HEK293 (cell line): ENCODE data around the gene SLC6A11.

Source experiments
- YY1 ChIP-seq: fragments of 450-650 bp; formaldehyde crosslinking; IDR thresholded peaks from 2 replicates; pipeline ENCODE4 v1.5.1; 2018; ENCODE audit warnings: missing biosample characterization, missing genetic modification characterization
- ZNF112 ChIP-seq: fragments of 450-650 bp; formaldehyde crosslinking; IDR thresholded peaks from 2 replicates; pipeline ENCODE4 v1.5.0; 2017; ENCODE audit warnings: missing biosample characterization, missing genetic modification characterization
- ZNF114 ChIP-seq: fragments of 450-650 bp; formaldehyde crosslinking; IDR thresholded peaks from 2 replicates; pipeline ENCODE4 v1.5.0; 2017; ENCODE audit warnings: missing biosample characterization, missing genetic modification characterization
- ZNF426 ChIP-seq: fragments of 450-650 bp; formaldehyde crosslinking; IDR thresholded peaks from 2 replicates; pipeline ENCODE4 v1.5.1; 2017; ENCODE audit warnings: missing biosample characterization, missing genetic modification characterization, mild to moderate bottlenecking, inconsistent platforms, moderate library complexity
- ZNF626 ChIP-seq: fragments of 450-650 bp; sonication (Bioruptor Pico); formaldehyde crosslinking; IDR thresholded peaks from 2 replicates; pipeline ENCODE4 v1.5.1; 2018; ENCODE audit warnings: missing biosample characterization, missing genetic modification characterization, inconsistent platforms
- TF ChIP-seq, protein P1 (sequence below): fragments of 450-650 bp; formaldehyde crosslinking; IDR thresholded peaks from 2 replicates; pipeline ENCODE4 v1.5.1; 2016; ENCODE audit warnings: missing biosample characterization, missing genetic modification characterization
- TF ChIP-seq, protein P2 (sequence below): fragments of 450-650 bp; formaldehyde crosslinking; IDR thresholded peaks from 2 replicates; pipeline ENCODE4 v1.5.1; 2016; ENCODE audit warnings: missing biosample characterization, missing genetic modification characterization, borderline replicate concordance
- TF ChIP-seq, protein P3 (sequence below): sonication (generic); formaldehyde crosslinking; IDR thresholded peaks from 2 replicates; pipeline ENCODE4 v1.8.1; 2022; ENCODE audit warnings: mild to moderate bottlenecking, moderate library complexity, missing genetic modification reagents
- TF ChIP-seq, protein P4 (sequence below): fragments of 450-650 bp; formaldehyde crosslinking; IDR thresholded peaks from 2 replicates; pipeline ENCODE4 v1.5.1; 2016; ENCODE audit warnings: missing biosample characterization, missing genetic modification characterization

DNA sequence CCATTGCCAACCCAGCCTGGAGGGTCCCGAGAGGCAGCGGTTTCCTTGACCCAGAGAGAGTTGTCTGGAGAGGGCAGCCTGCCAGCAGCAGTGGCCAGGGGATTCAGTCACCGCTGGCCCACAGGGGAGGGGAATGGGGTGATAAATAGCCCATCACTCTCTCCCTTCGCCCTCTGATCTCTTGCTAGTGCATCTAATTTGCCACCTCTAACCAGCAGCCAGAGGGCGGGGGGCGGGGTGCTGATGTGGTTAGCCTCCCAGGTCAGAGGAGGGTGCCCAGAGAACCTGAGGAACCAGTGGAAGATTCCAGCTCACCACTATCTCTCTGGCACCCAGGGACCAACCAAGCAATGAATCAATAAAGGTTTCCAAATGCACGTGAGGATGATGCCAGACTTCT lies 35.1 kb upstream of the SLC6A11 start:
- TF ChIP-seq ZNF626 (tag by site-specific recombination) (no peak), ZNF114 (no peak), YY1 (no peak), ZNF426 (tag by site-specific recombination) (no peak), ZNF112 (no peak)
- TF ChIP-seq, protein P1, sequence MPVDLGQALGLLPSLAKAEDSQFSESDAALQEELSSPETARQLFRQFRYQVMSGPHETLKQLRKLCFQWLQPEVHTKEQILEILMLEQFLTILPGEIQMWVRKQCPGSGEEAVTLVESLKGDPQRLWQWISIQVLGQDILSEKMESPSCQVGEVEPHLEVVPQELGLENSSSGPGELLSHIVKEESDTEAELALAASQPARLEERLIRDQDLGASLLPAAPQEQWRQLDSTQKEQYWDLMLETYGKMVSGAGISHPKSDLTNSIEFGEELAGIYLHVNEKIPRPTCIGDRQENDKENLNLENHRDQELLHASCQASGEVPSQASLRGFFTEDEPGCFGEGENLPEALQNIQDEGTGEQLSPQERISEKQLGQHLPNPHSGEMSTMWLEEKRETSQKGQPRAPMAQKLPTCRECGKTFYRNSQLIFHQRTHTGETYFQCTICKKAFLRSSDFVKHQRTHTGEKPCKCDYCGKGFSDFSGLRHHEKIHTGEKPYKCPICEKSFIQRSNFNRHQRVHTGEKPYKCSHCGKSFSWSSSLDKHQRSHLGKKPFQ (tag by site-specific recombination): no peak
- TF ChIP-seq, protein P2, sequence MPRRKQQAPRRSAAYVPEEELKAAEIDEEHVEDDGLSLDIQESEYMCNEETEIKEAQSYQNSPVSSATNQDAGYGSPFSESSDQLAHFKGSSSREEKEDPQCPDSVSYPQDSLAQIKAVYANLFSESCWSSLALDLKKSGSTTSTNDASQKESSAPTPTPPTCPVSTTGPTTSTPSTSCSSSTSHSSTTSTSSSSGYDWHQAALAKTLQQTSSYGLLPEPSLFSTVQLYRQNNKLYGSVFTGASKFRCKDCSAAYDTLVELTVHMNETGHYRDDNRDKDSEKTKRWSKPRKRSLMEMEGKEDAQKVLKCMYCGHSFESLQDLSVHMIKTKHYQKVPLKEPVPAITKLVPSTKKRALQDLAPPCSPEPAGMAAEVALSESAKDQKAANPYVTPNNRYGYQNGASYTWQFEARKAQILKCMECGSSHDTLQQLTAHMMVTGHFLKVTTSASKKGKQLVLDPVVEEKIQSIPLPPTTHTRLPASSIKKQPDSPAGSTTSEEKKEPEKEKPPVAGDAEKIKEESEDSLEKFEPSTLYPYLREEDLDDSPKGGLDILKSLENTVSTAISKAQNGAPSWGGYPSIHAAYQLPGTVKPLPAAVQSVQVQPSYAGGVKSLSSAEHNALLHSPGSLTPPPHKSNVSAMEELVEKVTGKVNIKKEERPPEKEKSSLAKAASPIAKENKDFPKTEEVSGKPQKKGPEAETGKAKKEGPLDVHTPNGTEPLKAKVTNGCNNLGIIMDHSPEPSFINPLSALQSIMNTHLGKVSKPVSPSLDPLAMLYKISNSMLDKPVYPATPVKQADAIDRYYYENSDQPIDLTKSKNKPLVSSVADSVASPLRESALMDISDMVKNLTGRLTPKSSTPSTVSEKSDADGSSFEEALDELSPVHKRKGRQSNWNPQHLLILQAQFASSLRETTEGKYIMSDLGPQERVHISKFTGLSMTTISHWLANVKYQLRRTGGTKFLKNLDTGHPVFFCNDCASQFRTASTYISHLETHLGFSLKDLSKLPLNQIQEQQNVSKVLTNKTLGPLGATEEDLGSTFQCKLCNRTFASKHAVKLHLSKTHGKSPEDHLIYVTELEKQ (tag by site-specific recombination): no peak
- TF ChIP-seq, protein P3, sequence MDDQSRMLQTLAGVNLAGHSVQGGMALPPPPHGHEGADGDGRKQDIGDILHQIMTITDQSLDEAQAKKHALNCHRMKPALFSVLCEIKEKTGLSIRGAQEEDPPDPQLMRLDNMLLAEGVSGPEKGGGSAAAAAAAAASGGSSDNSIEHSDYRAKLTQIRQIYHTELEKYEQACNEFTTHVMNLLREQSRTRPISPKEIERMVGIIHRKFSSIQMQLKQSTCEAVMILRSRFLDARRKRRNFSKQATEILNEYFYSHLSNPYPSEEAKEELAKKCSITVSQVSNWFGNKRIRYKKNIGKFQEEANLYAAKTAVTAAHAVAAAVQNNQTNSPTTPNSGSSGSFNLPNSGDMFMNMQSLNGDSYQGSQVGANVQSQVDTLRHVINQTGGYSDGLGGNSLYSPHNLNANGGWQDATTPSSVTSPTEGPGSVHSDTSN: no peak
- TF ChIP-seq, protein P4, sequence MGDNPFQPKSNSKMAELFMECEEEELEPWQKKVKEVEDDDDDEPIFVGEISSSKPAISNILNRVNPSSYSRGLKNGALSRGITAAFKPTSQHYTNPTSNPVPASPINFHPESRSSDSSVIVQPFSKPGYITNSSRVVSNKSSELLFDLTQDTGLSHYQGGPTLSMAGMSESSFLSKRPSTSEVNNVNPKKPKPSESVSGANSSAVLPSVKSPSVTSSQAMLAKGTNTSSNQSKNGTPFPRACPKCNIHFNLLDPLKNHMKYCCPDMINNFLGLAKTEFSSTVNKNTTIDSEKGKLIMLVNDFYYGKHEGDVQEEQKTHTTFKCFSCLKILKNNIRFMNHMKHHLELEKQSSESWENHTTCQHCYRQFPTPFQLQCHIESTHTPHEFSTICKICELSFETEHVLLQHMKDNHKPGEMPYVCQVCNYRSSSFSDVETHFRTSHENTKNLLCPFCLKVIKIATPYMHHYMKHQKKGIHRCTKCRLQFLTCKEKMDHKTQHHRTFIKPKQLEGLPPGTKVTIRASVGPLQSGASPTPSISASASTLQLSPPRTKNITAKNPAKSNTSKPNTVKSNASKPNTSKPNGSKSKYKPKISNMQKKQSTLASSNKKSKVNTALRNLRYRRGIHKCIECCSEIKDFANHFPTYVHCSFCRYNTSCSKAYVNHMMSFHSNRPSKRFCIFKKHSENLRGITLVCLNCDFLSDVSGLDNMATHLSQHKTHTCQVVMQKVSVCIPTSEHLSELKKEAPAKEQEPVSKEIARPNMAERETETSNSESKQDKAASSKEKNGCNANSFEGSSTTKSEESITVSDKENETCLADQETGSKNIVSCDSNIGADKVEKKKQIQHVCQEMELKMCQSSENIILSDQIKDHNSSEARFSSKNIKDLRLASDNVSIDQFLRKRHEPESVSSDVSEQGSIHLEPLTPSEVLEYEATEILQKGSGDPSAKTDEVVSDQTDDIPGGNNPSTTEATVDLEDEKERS (tag by site-specific recombination): no peak
